GM19452 (cell line): Measurements from ENCODE around the gene C16orf92.
"Not testable (repeated sequence)": the region's sequence is repeated elsewhere in the genome, so short reads cannot be mapped to it uniquely, and the experiment has no call there.

Experiments used
- ATAC-seq: cut with Tn5 transposase; IDR thresholded peaks from one replicate; pipeline ENCODE4 v1.9.1; 2021; ENCODE audit not compliant: unreplicated experiment

C16orf92 gene

GRCh38 chr16:30023586-30023985, 588 bp downstream of the C16orf92 start:
- ATAC-seq = no peak

- no peak for ATAC-seq
Observed at GRCh38 chr16:30024451-30024850, 1.5 kb downstream of the C16orf92 start.

GRCh38 chr16:30025156-30025555, 2.2 kb downstream of the C16orf92 start:
- ATAC-seq = no peak

GRCh38 chr16:30025574-30025973, 2.6 kb downstream of the C16orf92 start:
- ATAC-seq = no peak

- no peak for ATAC-seq
Observed at GRCh38 chr16:30026449-30026848, 3.5 kb downstream of the C16orf92 start.

- ATAC-seq = no peak
Observed at GRCh38 chr16:30027588-30028437, 4.8 kb downstream of the C16orf92 start.

GRCh38 chr16:30028438-30029076, 5.6 kb downstream of the C16orf92 start:
- ATAC-seq = no peak

GRCh38 chr16:30030011-30030685, 7.2 kb downstream of the C16orf92 start:
- no peak for ATAC-seq

- no peak for ATAC-seq
Observed at GRCh38 chr16:30030841-30031413, 7.9 kb downstream of the C16orf92 start, which contains the start of gene TLCD3B. Gene TLCD3B (minus strand): TSS chr16:30031271. CDS start chr16:30030527, 744 bp downstream.

GRCh38 chr16:30031477-30031918, 8.5 kb downstream of the C16orf92 start:
- ATAC-seq = no peak

GRCh38 chr16:30032083-30032819, 9.3 kb downstream of the C16orf92 start:
- ATAC-seq = no peak

- ATAC-seq = no peak
Observed at GRCh38 chr16:30033270-30033669, 10.3 kb downstream of the C16orf92 start.

- no peak for ATAC-seq
Observed at GRCh38 chr16:30040221-30040620, 17.2 kb downstream of the C16orf92 start.

- not testable (repeated sequence) for ATAC-seq
Observed at GRCh38 chr16:30040690-30041089, 17.7 kb downstream of the C16orf92 start.

GRCh38 chr16:30041841-30042240, 18.8 kb downstream of the C16orf92 start:
- ATAC-seq = no peak

- ATAC-seq = no peak
Observed at GRCh38 chr16:30046178-30046577, 23.2 kb downstream of the C16orf92 start.

- ATAC-seq = no peak
Observed at GRCh38 chr16:30046588-30046987, 23.6 kb downstream of the C16orf92 start.

GRCh38 chr16:30049871-30050270, 26.9 kb downstream of the C16orf92 start:
- no peak for ATAC-seq

GRCh38 chr16:30051518-30051917, 28.5 kb downstream of the C16orf92 start:
- ATAC-seq = no peak

- peak; percentile 73 for ATAC-seq
Observed at GRCh38 chr16:30052671-30053372, 29.8 kb downstream of the C16orf92 start.
